GM21515 (cell line): ENCODE data around the gene RNPEPL1.
"Not testable (repeated sequence)": the region's sequence is repeated elsewhere in the genome, so short reads cannot be mapped to it uniquely, and the experiment has no call there.

Source experiments
- ATAC-seq: cut with Tn5 transposase; IDR thresholded peaks from one replicate; pipeline ENCODE4 v1.9.1; 2021; ENCODE audit not compliant: unreplicated experiment

RNPEPL1 gene, protein sequence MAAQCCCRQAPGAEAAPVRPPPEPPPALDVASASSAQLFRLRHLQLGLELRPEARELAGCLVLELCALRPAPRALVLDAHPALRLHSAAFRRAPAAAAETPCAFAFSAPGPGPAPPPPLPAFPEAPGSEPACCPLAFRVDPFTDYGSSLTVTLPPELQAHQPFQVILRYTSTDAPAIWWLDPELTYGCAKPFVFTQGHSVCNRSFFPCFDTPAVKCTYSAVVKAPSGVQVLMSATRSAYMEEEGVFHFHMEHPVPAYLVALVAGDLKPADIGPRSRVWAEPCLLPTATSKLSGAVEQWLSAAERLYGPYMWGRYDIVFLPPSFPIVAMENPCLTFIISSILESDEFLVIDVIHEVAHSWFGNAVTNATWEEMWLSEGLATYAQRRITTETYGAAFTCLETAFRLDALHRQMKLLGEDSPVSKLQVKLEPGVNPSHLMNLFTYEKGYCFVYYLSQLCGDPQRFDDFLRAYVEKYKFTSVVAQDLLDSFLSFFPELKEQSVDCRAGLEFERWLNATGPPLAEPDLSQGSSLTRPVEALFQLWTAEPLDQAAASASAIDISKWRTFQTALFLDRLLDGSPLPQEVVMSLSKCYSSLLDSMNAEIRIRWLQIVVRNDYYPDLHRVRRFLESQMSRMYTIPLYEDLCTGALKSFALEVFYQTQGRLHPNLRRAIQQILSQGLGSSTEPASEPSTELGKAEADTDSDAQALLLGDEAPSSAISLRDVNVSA

DNA sequence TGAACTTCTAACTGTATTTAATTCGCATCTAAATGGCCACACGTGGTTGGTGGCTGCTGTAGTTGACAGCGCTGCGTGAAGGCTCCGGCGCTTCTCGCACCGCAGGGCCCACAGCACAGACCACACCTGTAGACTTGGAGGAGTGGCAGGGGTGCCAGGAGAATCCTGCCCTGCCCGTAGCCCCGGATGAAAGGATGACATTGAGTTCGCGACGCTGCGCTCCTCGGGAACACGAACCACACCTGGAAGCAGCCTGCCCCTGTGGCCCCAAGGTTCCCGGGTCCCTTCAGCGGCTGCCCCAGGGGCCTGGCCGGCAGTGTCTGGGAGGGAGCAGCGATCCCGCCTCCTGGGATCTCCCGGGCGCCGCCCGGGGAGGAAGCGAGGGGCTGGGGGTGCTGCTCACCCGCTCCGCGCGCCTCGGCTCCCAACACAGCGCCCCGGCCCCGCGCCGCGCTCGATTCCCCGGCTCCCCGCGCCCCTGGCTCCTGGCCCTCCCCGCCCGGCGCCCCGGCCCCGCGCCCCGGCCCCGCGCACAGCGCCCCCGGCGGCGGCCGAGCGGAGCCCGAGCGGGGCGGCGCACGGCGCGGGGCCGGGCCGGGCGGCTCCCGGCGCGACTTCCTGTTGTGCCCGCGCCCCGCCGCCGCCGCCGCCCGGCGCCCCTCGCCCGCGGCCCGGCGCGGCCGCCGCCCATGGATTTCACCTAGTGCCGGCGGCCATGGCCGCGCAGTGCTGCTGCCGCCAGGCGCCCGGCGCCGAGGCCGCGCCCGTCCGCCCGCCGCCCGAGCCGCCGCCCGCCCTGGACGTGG lies at the start of gene RNPEPL1:
RNPEPL1 (plus strand) TSS at position 613 of the 806 bp plus-strand sequence; CDS start at position 716, 103 bp downstream.
- ATAC-seq = peak; percentile 27

DNA sequence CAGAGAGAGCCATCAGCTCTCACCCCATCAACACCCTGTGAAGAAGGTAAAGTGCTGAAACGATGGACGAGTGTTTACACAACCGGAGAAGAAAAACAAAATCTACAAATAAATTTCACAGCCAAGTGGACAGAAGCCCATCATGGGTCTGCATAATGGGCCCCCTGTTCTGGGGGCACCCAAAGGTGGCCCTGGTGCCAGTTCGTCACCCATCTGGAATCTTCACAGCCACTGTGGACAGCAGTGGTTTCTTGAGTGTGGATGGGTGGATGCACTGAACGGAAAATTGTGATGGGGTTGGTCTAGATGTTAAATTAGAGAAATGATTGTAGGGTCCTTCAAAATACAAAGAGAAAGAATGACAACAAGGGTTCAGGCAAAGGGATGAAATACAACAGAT lies 49.3 kb upstream of the RNPEPL1 start:
- ATAC-seq = no peak

DNA sequence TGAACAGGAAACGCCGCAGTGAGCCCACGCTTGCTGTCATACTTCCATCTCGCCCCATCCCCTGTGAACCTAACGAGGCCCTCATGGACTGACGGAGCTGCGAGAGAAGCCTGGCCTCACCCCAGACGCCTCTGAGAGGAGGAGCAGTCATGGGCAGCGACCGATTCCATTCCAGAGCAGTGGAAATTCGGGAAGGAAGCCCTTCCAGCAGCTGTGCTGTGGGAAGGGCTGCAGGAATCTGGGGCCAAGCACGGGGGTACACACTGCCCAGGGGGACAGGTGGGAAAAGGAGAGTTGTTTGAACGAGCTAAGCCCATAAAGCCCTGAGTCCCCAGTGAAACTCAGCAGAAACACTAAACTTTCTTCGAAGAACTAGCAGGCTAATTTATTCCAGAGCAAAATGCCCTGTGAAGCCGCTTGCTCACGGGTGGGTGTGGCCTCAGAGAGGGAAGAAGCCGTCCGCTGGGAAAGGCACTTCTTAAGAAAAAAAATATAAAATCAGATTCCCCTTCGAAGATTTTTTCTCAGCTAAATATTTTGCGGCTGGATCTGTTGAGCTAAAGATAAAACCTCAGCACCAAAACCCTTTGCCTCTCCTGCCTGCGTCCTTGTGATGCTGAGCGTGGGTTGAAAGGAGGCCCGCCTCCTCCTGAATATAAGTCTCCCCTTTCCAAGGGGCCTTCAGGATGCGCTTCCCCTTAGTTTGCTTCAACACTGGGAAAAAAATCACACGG lies 48.7 kb upstream of the RNPEPL1 start:
- ATAC-seq = no peak

DNA sequence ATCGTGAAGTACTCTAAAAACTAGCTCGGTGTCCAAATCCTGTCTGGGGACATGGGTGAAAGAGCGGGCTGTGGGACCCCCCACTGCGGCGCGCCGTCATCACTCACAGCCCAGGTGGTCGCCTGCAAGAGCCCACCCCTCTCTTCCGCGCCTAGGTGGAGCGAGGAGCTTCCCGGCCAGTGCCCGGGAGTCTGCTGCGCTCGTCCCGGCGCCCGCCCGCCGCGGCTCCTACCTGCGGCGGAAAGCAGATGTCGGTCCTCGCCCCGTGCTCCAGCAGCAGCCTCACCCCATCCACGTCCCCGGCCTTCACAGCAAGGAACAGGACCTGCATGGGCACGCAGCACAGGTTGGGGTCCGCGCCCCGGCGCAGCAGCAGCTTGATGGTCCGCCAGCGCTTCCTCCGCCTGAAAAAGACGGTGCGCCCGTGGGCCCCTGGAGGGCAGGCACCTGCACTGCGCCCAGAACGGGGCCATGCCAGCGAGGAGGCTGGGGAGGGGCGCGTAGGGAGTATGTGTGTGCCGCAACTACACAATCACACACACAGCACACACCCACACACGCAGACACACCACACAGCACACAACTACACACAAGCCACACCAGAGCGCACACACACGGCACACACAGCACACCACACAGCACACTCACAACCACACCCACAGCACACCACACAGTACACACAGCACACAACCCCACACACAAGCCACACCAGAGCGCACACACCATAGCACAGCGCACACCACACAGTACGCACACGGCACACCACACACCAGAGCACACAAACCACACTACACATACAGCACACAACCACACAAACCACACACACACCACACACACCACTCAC lies 47.9 kb upstream of the RNPEPL1 start:
- no peak for ATAC-seq

DNA sequence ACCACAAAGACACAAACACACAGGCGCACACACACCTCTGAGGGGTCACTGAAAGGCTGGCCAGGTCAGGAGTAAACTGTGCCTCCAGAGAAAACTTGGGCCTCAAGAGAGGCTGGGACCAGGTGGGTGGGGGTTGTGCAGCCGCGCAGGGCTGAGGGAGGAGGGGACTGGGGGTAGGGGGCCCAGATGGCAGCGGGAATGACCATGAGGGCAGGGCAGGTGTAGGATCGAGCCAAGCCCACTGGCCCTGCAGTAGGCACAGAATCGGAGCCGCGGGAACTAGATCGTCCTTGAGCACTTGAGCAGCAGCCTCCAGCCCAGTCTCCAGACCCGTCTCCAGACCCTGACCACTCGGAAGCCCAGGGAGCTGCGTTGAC lies 47.3 kb upstream of the RNPEPL1 start:
- ATAC-seq = no peak

DNA sequence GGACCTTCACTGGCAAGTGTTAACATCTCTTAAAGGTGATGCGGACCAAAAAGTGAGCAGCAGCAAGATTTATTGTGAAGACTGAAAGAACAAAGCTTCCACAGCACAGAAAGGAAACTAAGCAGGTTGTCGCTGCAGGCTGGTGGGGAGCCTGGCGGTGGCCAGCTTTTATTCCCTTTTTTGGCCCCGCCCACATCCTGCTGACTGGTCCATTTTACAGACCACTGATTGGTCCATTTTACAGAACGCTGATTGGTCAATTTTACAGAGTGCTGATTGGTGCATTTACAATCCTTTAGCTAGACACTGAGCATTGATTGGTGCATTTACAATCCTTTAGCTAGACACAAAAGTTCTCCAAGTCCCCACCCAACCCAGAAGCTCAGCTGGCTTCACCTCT lies 46.4 kb upstream of the RNPEPL1 start:
- ATAC-seq = not testable (repeated sequence)

DNA sequence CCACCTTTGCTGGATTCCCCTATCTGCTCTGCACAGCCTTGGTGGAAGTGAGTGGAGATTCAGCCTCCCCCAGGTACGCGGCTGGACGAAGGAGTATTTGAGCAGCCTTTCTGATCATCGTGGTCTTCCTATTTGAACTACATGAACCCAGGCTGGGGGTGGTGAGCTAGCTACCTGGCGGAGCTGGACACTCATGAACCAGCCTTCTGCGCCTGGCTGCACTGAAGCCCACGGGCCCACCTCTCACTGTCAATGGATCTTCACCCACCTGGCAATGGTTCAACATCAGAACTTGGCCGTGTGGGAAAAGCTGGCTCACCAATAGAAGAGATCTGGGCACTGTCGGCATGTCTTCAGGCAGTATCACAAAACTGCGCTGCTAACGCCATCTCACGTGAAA lies 45.9 kb upstream of the RNPEPL1 start:
- ATAC-seq = no peak

DNA sequence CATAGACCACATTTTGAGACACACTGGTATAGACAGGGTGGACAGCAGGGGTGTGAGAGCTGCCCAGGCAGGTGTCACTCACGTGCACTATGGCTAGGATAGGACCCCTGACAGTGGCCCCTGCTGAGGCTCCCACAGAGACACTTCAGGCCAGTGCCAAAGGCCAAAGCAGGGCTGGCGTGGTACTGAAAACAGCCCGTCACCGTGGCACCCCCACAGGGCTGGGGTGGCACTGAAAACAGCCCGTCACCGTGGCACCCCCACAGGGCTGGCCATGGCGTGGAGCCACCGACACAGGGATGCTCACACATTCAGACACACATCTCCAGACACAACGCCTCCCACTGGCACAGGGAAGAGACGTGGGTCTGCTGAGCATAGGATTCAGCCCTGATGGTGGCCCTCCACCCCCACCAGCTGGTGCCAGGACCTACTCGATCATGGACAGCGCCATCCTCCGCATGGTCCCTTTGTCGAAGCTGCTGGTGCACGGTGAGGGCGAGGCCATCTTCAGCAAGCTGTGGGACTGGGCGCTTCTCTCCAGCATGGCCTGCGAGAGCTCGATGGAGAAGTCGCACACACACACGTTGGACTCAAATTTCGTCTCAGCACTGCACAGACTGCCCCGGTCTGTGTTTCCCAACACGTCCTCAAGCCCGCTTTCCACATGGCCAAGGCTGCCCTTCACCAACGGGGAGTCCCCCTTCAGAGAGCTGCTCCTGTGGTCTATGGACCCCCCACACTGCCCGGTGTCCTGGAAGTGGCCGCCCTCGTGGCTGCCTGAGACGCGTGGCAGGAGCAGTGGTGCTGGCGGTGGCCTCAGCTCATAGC lies 44.6 kb upstream of the RNPEPL1 start:
- no peak for ATAC-seq

DNA sequence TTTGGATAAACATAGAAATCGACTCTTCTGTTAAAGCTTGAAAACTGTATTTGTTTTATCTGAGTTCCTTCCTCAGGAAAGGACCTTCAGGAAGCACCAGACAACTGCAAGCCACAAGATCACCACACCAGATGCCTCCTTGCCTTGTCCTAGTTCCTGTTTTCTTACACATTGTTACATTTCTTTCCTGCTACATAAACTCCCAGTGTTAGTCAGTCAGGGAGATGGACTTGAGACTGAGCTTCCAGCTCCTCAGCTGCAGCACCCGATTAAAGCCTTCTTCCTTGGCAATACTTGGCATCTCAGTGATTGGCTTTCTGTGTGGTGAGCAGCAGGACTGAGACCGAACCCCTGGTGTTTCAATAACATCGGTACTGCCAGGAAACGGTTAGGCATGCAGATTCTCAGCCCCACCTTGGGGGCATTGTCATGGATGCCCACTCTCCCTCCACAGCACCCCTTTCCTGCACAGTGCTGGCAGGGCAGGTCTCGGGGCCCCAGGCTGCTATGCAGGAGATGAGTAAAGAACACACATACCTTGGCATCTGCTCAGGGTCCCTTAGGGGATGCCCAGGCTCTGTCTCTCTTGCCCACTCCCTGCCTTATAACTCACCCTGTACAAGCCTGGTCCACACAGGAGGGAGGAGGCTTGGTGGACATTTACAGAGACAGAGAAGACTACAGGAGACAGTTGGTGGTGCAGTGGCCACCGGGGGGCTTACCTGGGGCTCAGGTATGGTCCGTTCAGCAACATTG lies 43.1 kb upstream of the RNPEPL1 start:
- no peak for ATAC-seq

DNA sequence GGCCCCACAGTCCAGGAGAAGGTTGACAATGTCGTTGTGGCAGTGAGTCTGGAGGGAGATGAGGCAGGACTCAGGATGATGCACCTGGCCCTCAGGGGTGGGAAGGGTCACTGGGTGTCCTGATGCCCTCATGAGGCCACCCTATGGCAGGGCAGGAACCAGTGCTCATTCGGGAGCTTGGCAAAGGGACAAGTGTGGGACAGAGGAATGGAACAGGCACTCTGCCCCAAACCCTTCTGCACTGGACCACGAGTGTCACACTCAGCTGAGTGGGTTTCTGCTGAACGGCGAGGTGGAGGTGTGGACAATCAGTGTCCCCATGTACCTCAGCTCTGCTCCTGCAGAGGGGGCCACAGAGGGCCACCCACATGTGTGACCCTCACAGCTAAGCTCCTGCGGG lies 42.5 kb upstream of the RNPEPL1 start:
- no peak for ATAC-seq

DNA sequence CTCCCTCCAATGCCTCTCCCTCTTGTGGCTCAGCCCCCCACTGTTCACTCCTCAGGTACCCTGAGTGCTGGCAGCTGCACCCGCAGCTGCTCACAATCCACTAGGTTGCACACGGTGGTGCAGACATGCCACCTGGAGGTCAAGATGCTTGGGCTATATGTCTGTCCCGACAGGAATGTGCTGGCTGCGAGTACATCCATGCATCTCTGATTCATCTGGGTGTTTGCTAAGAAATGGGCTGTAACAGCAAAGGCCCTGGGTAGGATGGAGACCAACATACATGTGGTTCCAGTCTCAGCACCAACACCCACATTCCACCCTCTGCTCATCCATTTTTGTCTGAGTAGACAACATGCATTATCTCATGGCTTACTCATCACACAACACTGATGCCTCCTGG lies 41.8 kb upstream of the RNPEPL1 start:
- ATAC-seq = no peak

DNA sequence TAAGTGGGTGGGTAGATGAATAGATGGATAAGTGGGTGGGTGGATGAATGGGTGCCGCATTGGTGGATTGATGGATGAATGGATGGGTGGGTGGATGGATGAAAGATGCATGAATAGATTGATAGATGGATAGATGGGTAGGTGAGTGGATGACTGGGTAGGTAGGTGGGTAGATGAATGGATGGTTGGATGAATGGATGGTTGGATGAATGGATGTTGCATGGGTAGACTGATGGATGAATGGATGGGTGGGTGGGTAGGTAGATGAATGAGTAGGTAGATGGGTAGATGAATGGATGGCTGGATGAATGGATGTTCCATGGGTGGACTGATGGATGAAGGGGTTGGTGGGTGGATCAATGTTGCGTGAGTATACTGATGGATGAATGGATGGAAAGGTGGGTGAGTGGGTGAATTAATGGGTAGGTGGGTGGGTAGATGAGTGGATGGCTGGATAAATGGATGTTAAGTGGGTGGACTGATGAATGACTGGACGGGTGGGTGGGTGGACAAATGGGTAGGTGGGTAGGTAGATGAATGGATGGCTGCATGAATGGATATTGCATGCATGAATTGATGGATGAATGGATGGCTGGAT lies 41.0 kb upstream of the RNPEPL1 start:
- no peak for ATAC-seq

DNA sequence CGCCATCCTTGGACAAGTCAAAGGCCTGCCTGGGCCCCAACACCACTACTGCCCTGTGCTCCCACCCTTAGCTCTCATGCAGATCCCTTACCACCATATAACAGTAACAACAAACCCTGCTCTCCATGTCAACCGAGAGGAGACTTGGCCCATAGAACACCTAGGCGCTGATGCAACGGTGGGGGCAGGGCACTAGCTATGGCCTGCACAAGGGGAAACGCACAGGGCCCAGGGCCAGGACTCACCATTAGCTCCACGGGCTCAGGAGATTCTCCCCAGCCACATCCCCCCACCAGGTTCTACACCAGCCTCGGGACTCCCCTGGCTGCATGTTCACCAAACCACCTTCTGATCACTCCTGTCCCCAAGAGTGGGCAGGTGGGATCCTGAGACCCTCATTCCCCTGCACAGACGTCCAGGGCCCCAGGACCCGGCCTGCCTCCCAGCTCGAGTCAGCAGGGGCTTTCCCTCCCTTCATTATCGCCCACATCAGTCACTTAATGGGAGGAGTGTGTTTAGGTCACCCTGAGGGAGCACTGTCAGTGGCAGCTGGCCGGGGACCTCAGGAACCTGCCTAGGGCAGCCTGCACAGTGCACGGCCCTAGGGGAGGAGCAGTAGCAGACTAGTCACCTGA lies 39.8 kb upstream of the RNPEPL1 start:
- no peak for ATAC-seq

DNA sequence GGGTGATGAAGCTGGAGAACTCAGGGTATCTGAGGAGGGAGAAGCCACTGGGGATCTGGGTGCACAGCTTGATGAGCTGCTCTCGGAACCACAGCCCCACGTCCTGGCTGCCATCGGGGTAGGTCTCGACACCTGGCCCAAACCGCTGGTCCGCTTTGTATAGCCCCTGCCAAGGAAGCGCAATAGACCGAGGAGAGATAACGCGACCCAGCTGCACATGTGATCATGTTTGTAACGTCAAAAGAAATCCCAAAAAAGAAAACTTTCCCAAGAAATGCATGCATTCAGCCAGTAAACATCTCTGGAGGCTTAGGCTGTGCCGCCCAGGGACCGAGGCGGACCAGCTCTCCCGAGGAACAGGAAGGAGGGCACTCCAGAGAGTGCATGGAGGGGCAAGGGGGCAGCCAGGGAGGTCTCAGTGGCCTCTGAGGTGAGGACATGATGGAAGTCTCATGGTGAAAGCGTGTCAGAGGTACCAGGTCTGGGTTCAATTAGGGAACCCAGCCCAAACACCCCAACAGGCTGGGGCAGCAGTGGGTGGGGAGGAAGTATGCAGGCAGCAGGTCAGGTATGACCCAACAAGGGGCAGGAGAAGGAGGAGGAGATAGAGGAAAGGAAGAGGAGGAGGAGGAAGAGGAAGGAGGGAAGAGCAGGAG lies 38.8 kb upstream of the RNPEPL1 start:
- no peak for ATAC-seq

DNA sequence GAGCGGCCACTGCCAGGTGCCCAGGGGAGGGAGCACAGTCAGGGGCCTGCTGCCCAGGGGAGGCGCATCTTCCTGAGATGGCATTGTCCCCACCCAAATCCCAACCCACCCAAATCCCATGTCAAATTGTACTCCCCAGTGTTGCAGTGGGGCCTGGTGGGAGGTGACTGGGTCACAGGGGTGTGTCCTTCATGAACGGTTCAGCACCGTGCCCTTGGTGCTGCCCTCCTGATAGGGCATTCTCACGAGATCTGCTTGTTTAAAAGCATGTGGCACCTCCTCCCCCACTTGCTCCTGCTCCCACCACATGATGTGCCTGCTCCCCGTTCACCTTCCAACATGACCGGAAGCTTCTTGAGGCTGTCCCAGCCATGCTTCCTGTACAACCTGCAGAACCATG lies 38.1 kb upstream of the RNPEPL1 start:
- no peak for ATAC-seq

DNA sequence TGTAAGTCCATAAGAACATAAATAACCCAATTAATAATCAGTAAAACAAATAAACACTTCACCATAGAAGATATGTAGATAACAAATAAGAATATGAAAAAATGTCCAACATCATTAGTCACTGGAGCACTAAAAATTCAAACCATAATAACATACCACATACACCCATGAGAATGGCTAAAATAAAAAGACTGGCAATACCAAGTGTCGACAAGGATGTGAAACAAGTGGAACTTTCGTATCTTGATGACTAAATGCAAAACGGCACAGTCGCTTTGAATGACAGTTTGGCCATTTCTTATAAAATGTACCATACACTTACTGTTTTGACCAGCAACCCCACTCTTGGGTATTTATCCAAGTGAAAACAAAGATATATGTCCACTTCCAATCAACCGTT lies 37.2 kb upstream of the RNPEPL1 start:
- no peak for ATAC-seq
